GM18499 (cell line): ENCODE results near the gene CD9.

Experiments used
- ATAC-seq: cut with Tn5 transposase; IDR thresholded peaks from one replicate; pipeline ENCODE4 v1.9.1; 2021; ENCODE audit warnings: moderate number of reproducible peaks; ENCODE audit not compliant: insufficient read depth, unreplicated experiment

Gene CD9

GRCh38 chr12:6271281-6271680, 71.1 kb downstream of the CD9 start:
- no peak for ATAC-seq

DNA sequence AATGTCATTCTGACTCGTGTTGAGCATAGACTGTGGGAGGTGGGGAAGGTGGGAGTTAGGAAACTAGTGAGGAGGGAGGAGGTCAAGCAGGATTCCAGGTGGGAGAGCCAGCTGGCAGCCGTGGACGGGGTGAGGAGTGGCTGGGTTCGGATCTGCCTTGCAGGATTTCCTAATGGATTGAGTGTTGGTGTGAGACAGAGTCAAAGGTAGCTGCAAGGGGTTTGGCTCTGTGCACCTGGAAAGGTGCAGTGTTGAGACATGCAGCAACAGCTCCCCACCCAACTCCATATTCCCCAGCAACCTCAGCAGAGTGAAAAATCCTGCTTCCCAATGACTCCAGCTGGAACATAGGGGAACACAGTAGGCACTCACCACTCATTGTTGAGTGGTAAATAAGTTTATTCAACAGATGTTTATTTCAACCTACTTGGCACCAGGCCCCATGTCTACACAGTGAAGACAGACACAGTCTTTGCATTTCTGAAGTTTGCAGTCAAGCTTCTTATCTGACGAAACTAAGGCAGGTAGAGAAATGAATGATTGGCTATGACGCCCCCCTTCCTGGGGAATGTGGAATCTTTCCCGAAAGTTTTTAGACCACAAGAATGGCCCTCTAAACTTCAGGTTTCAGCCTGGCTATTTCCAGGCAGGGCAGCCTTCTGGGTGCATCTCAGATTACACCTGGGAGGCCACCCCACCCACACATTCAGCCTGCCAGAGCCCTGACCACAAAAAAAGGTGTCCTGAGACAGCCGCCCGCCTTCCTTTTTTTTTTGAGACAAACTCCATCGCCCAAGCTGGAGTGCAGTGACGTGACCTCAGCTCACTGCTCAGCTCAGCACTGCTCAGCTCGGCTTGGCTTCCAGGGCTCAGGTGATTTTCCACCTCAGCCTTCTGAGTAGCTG, 72.4 kb downstream of the CD9 start:
- no peak for ATAC-seq

DNA sequence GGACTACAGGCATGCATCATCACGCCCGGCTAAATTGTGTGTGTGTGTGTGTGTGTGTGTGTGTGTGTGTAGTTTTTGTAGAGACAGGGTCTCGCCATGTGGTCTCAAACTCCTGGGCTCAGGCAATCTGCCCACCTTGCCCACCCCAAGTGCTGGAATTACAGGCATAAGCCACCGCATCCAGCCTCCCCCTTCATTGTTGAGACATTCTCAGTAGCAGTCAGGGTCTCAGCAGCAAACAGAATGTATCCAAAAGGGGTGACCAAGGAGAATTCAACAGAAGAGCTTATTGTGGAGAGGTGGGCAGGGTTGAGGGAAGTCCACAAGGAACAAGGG, 73.0 kb downstream of the CD9 start:
- no peak for ATAC-seq

GRCh38 chr12:6273541-6274230, 73.5 kb downstream of the CD9 start:
- ATAC-seq: no peak

DNA sequence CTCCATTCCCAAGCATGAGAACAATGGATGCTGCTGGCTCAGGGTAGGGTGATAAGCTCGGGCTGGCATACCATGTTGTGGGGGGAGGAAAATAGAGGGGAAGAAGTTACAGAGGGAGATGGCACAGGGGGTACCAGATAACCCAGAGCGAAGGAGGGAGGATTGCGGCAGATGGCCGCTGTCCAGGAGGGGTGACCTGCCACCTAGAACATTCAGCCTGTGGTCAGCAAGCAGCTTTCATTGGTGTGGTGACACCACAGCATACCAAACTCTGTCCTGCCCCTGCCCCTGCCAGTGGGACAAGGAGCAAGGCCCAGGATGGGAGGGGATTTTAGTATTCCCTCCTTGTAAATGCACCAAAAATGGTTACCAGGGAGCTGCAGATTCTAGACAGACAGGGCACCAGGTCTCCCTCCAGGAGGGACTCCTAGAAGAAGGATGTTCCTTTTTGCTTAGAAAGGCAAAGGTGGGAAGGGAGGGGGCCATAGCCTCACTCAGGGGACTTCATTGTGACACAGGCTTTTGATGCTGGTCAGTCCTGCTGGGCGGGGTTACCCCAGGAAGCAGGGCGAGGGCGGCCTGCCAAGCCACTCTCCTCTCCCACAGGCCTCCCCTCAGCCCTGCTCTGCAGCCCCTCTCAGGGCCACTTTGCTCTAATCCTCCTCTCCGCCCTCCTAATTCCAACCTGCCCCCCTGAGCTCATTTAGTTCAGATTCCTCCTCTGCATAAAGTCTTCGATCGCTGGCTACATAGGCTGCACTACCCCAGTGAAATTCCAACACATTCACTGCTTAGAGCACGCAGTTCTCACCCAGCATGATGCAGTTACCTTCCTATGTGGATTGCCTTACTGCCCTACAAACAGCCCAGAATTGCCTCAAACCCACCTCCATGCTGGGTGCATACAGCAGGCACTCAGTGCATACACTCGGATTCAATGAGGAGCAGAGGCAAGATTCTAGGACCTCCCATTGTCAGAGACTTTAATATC, 74.3 kb downstream of the CD9 start:
- ATAC-seq: no peak

DNA sequence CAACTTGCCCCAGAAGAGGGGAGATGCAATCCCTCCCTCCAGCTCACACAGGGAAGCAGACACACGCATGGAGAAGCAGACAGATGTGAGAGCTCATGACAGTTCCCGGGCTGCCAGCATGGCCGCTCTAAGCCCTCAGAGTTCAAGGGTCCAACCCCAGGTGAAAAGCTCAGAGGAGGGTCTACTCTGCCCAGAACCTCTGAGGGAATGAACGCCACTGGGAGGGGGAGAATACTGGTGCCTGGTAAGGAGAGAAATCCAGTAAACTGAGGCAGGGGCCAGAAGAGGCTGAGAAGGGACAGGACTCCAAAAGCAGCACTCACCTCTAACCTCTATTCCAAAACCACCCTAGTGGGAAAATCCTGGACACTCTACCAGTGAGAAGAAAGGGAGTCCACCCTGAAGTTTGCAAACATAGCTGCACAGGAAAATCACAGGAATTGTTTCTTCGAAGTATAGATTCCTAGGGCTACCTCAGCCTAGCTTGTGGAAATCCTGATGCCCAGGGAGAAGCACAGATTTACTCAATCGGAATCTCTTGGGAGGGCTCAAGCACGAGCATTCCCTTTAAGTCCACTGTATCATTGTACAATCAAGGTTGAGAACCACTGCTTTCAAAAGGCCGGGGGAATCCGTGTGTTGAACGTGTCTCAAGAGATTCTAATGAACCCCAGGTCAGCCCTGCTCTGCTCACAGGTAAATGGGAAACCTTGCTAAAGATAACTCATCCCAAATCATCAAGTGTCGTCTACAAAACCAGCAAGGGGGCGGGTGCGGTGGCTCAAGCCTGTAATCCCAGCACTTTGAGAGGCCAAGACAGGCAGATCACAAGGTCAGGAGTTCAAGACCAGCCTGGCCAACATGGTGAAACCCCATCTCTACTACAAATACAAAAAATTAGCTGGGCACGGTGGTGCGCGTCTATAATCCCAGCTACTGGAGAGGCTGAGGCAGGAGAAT, 76.0 kb downstream of the CD9 start:
- ATAC-seq: no peak

- ATAC-seq: no peak
Observed at GRCh38 chr12:6276956-6277620, 76.9 kb downstream of the CD9 start.

GRCh38 chr12:6277982-6278438, 77.8 kb downstream of the CD9 start:
- ATAC-seq: no peak

DNA sequence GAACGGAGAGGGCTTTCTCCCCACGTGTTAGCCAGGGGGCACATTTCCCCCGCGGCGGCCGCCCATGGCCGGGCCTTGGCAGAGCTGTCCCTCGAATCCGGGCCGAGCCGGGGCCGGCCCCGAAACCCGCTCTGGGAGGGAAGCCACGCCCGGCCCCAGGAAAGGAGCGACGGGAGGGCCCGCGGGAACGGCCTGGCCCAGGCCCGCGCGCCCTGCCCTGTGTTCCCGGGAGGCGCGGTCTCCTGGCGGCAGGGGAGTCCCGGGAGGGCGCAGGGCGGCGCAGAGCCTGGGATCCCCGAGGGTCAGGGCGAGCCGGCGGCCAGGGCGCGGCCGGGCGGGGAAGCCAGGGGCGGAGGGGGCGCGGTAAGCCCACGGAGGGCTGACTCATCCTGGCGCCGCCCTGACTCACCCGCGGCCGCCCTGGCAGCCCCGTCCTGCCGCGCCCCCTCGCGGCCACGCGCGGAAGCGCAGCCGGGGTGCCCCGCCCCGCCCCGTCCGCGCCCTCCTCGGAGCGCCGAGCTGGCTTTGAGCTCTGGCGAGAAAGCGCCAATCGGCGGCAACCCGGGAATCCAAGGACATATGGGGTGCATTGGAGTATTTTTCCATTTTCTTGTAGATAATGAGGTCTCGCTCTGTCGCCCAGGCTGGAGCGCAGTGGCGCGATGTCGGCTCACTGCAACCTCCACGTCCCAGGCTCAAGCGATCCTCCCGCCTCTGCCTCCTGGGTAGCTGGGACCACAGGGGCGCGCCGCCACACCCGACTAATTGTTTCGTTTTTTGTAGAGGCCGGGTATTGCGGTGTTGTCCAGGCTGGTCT, 78.4 kb downstream of the CD9 start:
- no peak for ATAC-seq

GRCh38 chr12:6279256-6279628, 79.0 kb downstream of the CD9 start:
- ATAC-seq: no peak

GRCh38 chr12:6279631-6280030, 79.4 kb downstream of the CD9 start:
- no peak for ATAC-seq

DNA sequence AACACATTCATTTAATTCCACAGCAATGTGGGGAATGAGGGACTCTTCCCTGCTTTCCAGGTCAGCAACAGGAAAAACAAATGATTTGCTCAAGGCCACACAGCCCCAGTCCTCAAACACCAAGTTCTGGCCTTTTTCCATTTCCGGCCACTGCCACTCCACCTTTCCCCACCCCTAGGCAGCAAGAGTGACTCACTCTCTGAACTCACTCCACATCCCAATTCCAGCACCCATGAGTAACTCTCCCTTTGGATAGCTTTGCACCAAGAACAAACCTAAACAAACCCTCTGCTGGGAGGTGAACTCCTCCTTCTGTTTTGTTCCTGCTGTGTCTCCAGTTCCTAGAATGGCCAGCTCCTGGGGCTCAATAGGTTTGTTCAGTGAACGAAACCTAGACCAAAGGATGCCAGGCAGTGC, 79.9 kb downstream of the CD9 start:
- ATAC-seq: no peak

GRCh38 chr12:6280672-6281071, 80.5 kb downstream of the CD9 start:
- no peak for ATAC-seq

- no peak for ATAC-seq
Observed at GRCh38 chr12:6281081-6281809, 81.0 kb downstream of the CD9 start.

DNA sequence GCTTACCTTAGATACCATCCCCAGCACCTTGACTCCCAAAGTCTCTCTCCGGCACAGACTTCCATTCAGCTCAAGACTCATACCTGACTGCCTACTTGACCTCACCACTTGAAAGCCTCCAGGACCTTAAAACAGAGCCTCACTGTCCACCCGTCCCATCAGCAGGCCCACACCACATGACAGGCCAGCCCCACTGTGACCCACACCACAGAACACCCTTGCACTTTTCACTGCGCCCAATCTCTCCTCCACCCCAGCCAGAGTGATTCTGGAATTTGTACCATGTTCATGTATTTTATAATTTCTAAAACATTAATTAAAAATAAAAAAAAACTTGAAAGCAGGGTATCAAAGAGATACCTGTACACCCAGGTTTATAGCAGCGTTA, 82.2 kb downstream of the CD9 start:
- ATAC-seq: no peak

DNA sequence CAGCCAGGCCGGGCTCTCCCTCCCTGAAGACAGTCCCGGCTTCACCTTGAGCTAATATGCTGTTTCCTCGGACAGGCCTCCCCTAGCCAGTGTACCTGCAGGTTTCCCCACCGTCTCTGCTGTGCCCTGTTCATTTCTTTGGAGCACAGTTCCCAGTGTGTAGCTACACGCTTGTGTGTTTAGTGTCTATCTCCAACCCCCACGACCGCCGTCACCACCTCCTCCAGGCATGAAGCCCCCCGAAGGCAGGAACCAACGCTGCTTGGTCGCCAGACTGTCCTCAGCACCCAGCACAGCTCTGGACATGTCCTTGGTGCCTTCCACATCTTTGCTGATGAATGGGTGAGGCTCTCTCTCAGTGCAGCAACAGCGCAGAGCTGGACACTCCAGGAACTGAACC, 84.1 kb downstream of the CD9 start:
- ATAC-seq: no peak

DNA sequence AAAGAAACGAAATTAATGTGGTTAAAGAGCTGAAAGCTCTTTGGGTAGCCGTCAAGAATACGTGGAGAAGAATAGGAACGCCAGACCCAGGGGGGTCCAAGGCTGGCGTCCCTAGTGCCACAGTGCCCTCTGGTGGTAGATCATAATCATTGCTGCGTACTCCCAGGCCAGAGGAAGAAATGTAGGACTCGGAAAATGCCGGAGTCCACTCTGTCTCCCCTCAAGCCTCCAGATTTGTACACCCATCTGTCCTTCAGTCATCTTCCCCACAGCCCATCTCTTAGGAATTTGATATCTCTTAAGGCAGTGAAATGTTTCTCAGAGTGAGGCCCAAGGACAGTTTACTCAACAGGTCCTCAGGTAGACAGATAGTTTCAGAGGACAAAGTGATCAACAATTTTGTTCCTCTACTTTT, 84.9 kb downstream of the CD9 start:
- ATAC-seq: no peak
